H1 (cell line): ENCODE data around the gene ZNF654. TPM values are rescaled to one million over a fixed set of nuclear protein-coding genes. Genes with fewer than 3 reads are reported as not detected.

Experiments used
- CTCF ChIA-PET: fragments of 300-600 bp; sonication (Branson Sonifier 250); formaldehyde crosslinking; loops from one replicate; lab custom pipeline; 2021; ENCODE audit not compliant: partially characterized antibody; lab: Charles Lee
- POLR2A ChIA-PET: fragments of 300-600 bp; sonication (Branson Sonifier 250); formaldehyde crosslinking; loops from one replicate; lab custom pipeline; 2021; ENCODE audit warnings: inconsistent platforms; ENCODE audit not compliant: partially characterized antibody; lab: Charles Lee
- DNase-seq, 2 experiments: peaks; one replicate each; pipeline versions ENCODE4 v3.0.0 to v3.0.0-alpha.2; 2010 to 2022; ENCODE audit warnings: low spot score in 2 of 2, low read depth in 1 of 2, mixed read lengths in 1 of 2
- FAIRE-seq: peaks from 2 replicates; lab custom pipeline; 2011; peaks lifted over from hg19 to GRCh38; lab: Jason Lieb, UNC
- H2AFZ ChIP-seq: 2 replicates; pipeline ENCODE4 v1.8.1; 2012; ENCODE audit warnings: low read length, inconsistent platforms
- H2AK5ac ChIP-seq: 2 replicates; pipeline ENCODE4 v1.6.1; 2013; ENCODE audit warnings: low read depth, low read length
- H2BK120ac ChIP-seq: replicated peaks from 2 replicates; pipeline ENCODE3; 2013; ENCODE audit warnings: low read depth, low read length, inconsistent platforms
- H2BK12ac ChIP-seq: 2 replicates; pipeline ENCODE4 v1.6.1; 2013; ENCODE audit warnings: low read depth, low read length
- H2BK15ac ChIP-seq: 2 replicates; pipeline ENCODE4 v1.6.1; 2013; ENCODE audit warnings: low read length
- H2BK20ac ChIP-seq: 2 replicates; pipeline ENCODE4 v1.6.1; 2013; ENCODE audit warnings: low read length
- H2BK5ac ChIP-seq: 2 replicates; pipeline ENCODE4 v1.6.1; 2013; ENCODE audit warnings: low read depth, low read length
- H3K14ac ChIP-seq: 2 replicates; pipeline ENCODE4 v1.6.1; 2013; ENCODE audit warnings: inconsistent platforms; ENCODE audit not compliant: insufficient read length
- H3K18ac ChIP-seq: 2 replicates; pipeline ENCODE4 v1.6.1; 2013; ENCODE audit warnings: low read length; ENCODE audit errors: extremely low read depth
- H3K23ac ChIP-seq: 2 replicates; pipeline ENCODE4 v1.6.1; 2013; ENCODE audit warnings: inconsistent platforms; ENCODE audit not compliant: insufficient read length
- H3K23me2 ChIP-seq: 2 replicates; pipeline ENCODE4 v1.6.1; 2013; ENCODE audit warnings: low read depth, low read length
- H3K27ac ChIP-seq: 2 replicates; pipeline ENCODE4 v1.6.1; 2011; ENCODE audit warnings: low read depth, low read length, inconsistent platforms
- H3K27me3 ChIP-seq, 4 experiments: replicated peaks in 1 of 4; 1 replicate in 1 of 4; 2 replicates in 3 of 4; pipeline versions ENCODE4 v1.6.1 to v1.8.1; 2011 to 2013; ENCODE audit warnings: low read length in 3 of 4, mild to moderate bottlenecking in 3 of 4, inconsistent platforms in 2 of 4, mixed read lengths in 2 of 4, moderate library complexity in 1 of 4; ENCODE audit not compliant: control insufficient read depth in 3 of 4, insufficient read depth in 3 of 4; ENCODE audit errors: extremely low read depth in 1 of 4
- H3K36me3 ChIP-seq, 4 experiments: 2 replicates each; pipeline versions ENCODE4 v1.6.1 to v1.8.1; 2011 to 2013; ENCODE audit warnings: mild to moderate bottlenecking in 4 of 4, low read length in 3 of 4, moderate library complexity in 2 of 4, control low read depth in 1 of 4, inconsistent platforms in 1 of 4; ENCODE audit not compliant: insufficient read depth in 4 of 4, control insufficient read depth in 2 of 4
- H3K4ac ChIP-seq: replicated peaks from 2 replicates; pipeline ENCODE3; 2013; ENCODE audit warnings: low read length, low read depth, mixed read lengths, inconsistent platforms; ENCODE audit not compliant: insufficient read length
- H3K4me1 ChIP-seq, 4 experiments: replicated peaks in 1 of 4; 1 replicate in 1 of 4; 2 replicates in 3 of 4; pipeline versions ENCODE4 v1.6.1 to v1.8.1; 2011 to 2013; ENCODE audit warnings: low read length in 3 of 4, inconsistent platforms in 2 of 4, mixed read lengths in 1 of 4; ENCODE audit not compliant: insufficient read depth in 4 of 4, control insufficient read depth in 3 of 4
- H3K4me2 ChIP-seq, 2 experiments: 2 replicates each; pipeline versions ENCODE4 v1.6.1 to v1.8.1; 2011 to 2013; ENCODE audit warnings: low read depth in 2 of 2, low read length in 2 of 2, control low read depth in 1 of 2, inconsistent platforms in 1 of 2, mild to moderate bottlenecking in 1 of 2; ENCODE audit not compliant: insufficient read depth in 1 of 2
- H3K4me3 ChIP-seq, 4 experiments: fragments of 200-600, 300-600 bp in 1 of 4; sonication (generic), shearing (Covaris generic), sonication (Bioruptor Twin) in 1 of 4; 2 replicates each; pipeline versions ENCODE4 v1.5.1 to v1.8.1; 2011 to 2016; ENCODE audit warnings: low read length in 4 of 4, low read depth in 3 of 4, control low read depth in 2 of 4, inconsistent platforms in 2 of 4, mild to moderate bottlenecking in 2 of 4, mixed read lengths in 1 of 4, moderate library complexity in 1 of 4; ENCODE audit not compliant: insufficient read depth in 2 of 4; ENCODE audit errors: extremely low read depth in 1 of 4
- H3K56ac ChIP-seq: replicated peaks from 2 replicates; pipeline ENCODE3; 2013; ENCODE audit warnings: low read depth, mild to moderate bottlenecking, mixed read lengths, low read length, inconsistent platforms; ENCODE audit not compliant: insufficient read length
- H3K79me1 ChIP-seq: 2 replicates; pipeline ENCODE4 v1.6.1; 2013; ENCODE audit warnings: low read depth, low read length, control low read depth
- H3K79me2 ChIP-seq, 2 experiments: 2 replicates each; pipeline versions ENCODE4 v1.6.1 to v1.8.1; 2012 to 2013; ENCODE audit warnings: low read length in 2 of 2, mild to moderate bottlenecking in 2 of 2, inconsistent platforms in 1 of 2; ENCODE audit not compliant: insufficient read depth in 2 of 2, control insufficient read depth in 1 of 2
- H3K9ac ChIP-seq, 4 experiments: replicated peaks in 1 of 4; 1 replicate in 1 of 4; 2 replicates in 3 of 4; pipeline versions ENCODE4 v1.6.1 to v1.8.1; 2011 to 2013; ENCODE audit warnings: low read depth in 3 of 4, low read length in 3 of 4, control low read depth in 2 of 4, mild to moderate bottlenecking in 2 of 4, moderate library complexity in 2 of 4, inconsistent platforms in 1 of 4; ENCODE audit errors: extremely low read depth in 1 of 4
- H3K9me3 ChIP-seq, 2 experiments: 2 replicates each; pipeline versions ENCODE4 v1.6.1 to v1.8.1; 2012 to 2013; ENCODE audit warnings: mild to moderate bottlenecking in 2 of 2, moderate library complexity in 2 of 2, control low read depth in 1 of 2, inconsistent platforms in 1 of 2, low read depth in 1 of 2, low read length in 1 of 2, mixed read lengths in 1 of 2; ENCODE audit not compliant: insufficient read depth in 2 of 2
- H4K20me1 ChIP-seq, 2 experiments: replicated peaks in 1 of 2; 2 replicates each; pipeline versions ENCODE3 to v1.8.1; 2011 to 2013; ENCODE audit warnings: inconsistent platforms in 2 of 2, low read length in 2 of 2, mild to moderate bottlenecking in 1 of 2; ENCODE audit not compliant: insufficient read depth in 2 of 2, control insufficient read depth in 1 of 2
- H4K5ac ChIP-seq: 2 replicates; pipeline ENCODE4 v1.6.1; 2013; ENCODE audit warnings: low read length, low read depth, mixed read lengths, inconsistent platforms; ENCODE audit not compliant: insufficient read length
- H4K8ac ChIP-seq: 2 replicates; pipeline ENCODE4 v1.8.0; 2013; ENCODE audit warnings: mild to moderate bottlenecking, moderate library complexity, low read length, inconsistent platforms; ENCODE audit not compliant: insufficient read depth; ENCODE audit errors: extremely low read depth
- H4K91ac ChIP-seq: replicated peaks from 2 replicates; pipeline ENCODE3; 2013; ENCODE audit warnings: low read length, mixed read lengths, inconsistent platforms; ENCODE audit not compliant: insufficient read length
- ATF2 ChIP-seq: IDR thresholded peaks from 2 replicates; pipeline ENCODE4 v1.6.1; 2012; ENCODE audit warnings: low read length, inconsistent platforms
- CTBP2 ChIP-seq: IDR thresholded peaks from 2 replicates; pipeline ENCODE4 v1.7.0; 2011; ENCODE audit warnings: borderline replicate concordance, mild to moderate bottlenecking, moderate library complexity, mixed read lengths, low read length; ENCODE audit not compliant: insufficient read depth, insufficient read length
- HDAC2 ChIP-seq, 2 experiments: fragments of 300-600 bp in 1 of 2; sonication (generic) in 1 of 2; IDR thresholded peaks; 2 replicates each; pipeline ENCODE4 v1.6.1; 2011 to 2012; ENCODE audit warnings: low read depth in 2 of 2, low read length in 2 of 2, mild to moderate bottlenecking in 2 of 2, moderate library complexity in 2 of 2, borderline replicate concordance in 1 of 2, inconsistent platforms in 1 of 2
- KDM5A ChIP-seq: fragments of 200-600 bp; IDR thresholded peaks from 2 replicates; pipeline ENCODE4 v1.7.1; 2012; ENCODE audit warnings: mild to moderate bottlenecking, low read length, inconsistent platforms, mixed read lengths
- POLR2AphosphoS5 ChIP-seq: IDR thresholded peaks from 2 replicates; pipeline ENCODE4 v1.6.1; 2011; ENCODE audit warnings: low read depth, low read length
- SP1 ChIP-seq: IDR thresholded peaks from 2 replicates; pipeline ENCODE4 v1.6.1; 2011; ENCODE audit warnings: low read depth, low read length
- YY1 ChIP-seq: IDR thresholded peaks from 2 replicates; pipeline ENCODE4 v1.6.1; 2011; ENCODE audit warnings: low read depth, mild to moderate bottlenecking, low read length
- WGBS, 2 experiments: shearing (Covaris generic) in 1 of 2; methylation state at CpG; one replicate each; pipeline versions ENCODE4 v1.1.6 to v1.1.7; 2013 to 2015; ENCODE audit warnings: low lambda C conversion rate in 2 of 2, mixed read lengths in 2 of 2, inconsistent platforms in 1 of 2, low coverage in 1 of 2, missing lambda C conversion rate in 1 of 2; ENCODE audit not compliant: insufficient replicate concordance in 2 of 2, insufficient coverage in 1 of 2, insufficient read length in 1 of 2; ENCODE audit errors: extremely low coverage in 1 of 2, missing lambda C conversion rate in 1 of 2; 5-methylcytosine and 5-hydroxymethylcytosine counted together
- polyA plus RNA-seq, 7 experiments: library from polyadenylated mRNA; depleted of rRNA in 3 of 7; stranded (reverse) in 5 of 7; unstranded in 2 of 7; fragments of >200 nt in 5 of 7; fragments of 200-250 nt in 2 of 7; gene quantifications; 1 replicate in 5 of 7; 2 replicates in 1 of 7; 4 replicates in 1 of 7; pipeline versions ENCODE4 v1.2.1 to v1.2.3, GENCODE V29; 2011 to 2013; ENCODE audit warnings: missing spikeins in 2 of 7, mixed read lengths in 2 of 7
- total RNA-seq: library from RNA; stranded (reverse); fragmentation: NEBNext Ultra II Directional; extraction: Animal tissue kit (Norgen Biotek cat#: 25700); gene quantifications from 2 replicates; pipeline ENCODE4 v1.2.1, GENCODE V29; 2021
- TF ChIP-seq, protein P1 (sequence below): IDR thresholded peaks from 2 replicates; pipeline ENCODE4 v1.6.1; 2011; ENCODE audit warnings: low read depth, mild to moderate bottlenecking, low read length; ENCODE audit not compliant: insufficient read depth

Gene ZNF654
- total and polyA plus RNA-seq, 2 of the 8 experiments (the other 6 are each of a cell fraction or from before 2014, with no cell fraction given): 0.47 to 5.3 TPM

- TF ChIP-seq, protein P1, sequence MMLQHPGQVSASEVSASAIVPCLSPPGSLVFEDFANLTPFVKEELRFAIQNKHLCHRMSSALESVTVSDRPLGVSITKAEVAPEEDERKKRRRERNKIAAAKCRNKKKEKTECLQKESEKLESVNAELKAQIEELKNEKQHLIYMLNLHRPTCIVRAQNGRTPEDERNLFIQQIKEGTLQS: no peak
- no peak for TF ChIP-seq HDAC2 (IDR thresholded peaks at IDR 0.05; ENCODE audit: borderline replicate concordance in 1 of 2, low read depth in 2 of 2, low read length in 2 of 2)
- no peak for TF ChIP-seq POLR2AphosphoS5
- no peak for TF ChIP-seq KDM5A
- TF ChIP-seq CTBP2: no peak
- no peak for TF ChIP-seq ATF2
- TF ChIP-seq SP1: no peak
- TF ChIP-seq YY1: no peak
Measured at GRCh38 chr3:88148651-88149050, 89.6 kb downstream of the ZNF654 start.

More at GRCh38 chr3:88148651-88149050, 89.6 kb downstream of the ZNF654 start:
- Histone ChIP-seq H3K14ac (no peak overlapping the region), H3K23me2 (peaks cover 2% of the 10 kb centered on the region; the same call in 1 of the 2 replicates), H4K8ac (no peak overlapping the region), H4K5ac (peak overlapping the region; percentile 88), H3K27ac (no peak overlapping the region), H2BK15ac (no peak overlapping the region), H4K91ac (no peak overlapping the region), H3K56ac (no peak overlapping the region), H2BK20ac (no peak overlapping the region), H3K9ac (peak overlapping the region in 3 of 4 experiments; percentile 94 to 95 (median 94); a peak in 4 of 7 replicates), H3K79me1 (no peaks in the 10 kb centered on the region), H3K79me2 (peaks cover 3 to 72% of the 10 kb centered on the region in 2 experiments; a peak in 3 of 4 replicates), H2AFZ (peak overlapping the region; percentile 92; the same call in 1 of the 2 replicates), H3K23ac (no peak overlapping the region), H3K4ac (no peak overlapping the region), H3K4me1 (no peaks in the 10 kb centered on the region), H3K9me3 (no peaks in the 10 kb centered on the region), H4K20me1 (peaks cover 0 to 2% of the 10 kb centered on the region in 2 experiments), H3K4me2 (peak overlapping the region; percentile 75 to 78), H3K36me3 (peaks cover 2 to 6% (median 4%) of the 10 kb centered on the region in 4 experiments; a peak in 4 of 8 replicates), H2BK12ac (no peak overlapping the region), H3K27me3 (no peaks in the 10 kb centered on the region), H2AK5ac (no peak overlapping the region), H3K18ac (no peak overlapping the region), H2BK5ac (no peak overlapping the region), H3K4me3 (peak overlapping the region; percentile 75 to 99 (median 96)), H2BK120ac (no peak overlapping the region)
- CTCF ChIA-PET: no interaction called here
- POLR2A ChIA-PET: interaction anchor here (0.6 to 3.5 kb wide), 5 partner anchors 10 to 90 kb away, joined by 5 to 19 read pairs (median 11); partner anchors contain the start of genes CGGBP1 and ZNF654
- WGBS, 2 experiments: 82% methylated on average over 17 of the region's 17 CpGs; no CpG with 5 or more reads in 1 of the 2 experiments
- no peak for FAIRE-seq
- no peak for DNase-seq
